ENCODE results near the gene RAB3IL1.

Gene RAB3IL1

DNA sequence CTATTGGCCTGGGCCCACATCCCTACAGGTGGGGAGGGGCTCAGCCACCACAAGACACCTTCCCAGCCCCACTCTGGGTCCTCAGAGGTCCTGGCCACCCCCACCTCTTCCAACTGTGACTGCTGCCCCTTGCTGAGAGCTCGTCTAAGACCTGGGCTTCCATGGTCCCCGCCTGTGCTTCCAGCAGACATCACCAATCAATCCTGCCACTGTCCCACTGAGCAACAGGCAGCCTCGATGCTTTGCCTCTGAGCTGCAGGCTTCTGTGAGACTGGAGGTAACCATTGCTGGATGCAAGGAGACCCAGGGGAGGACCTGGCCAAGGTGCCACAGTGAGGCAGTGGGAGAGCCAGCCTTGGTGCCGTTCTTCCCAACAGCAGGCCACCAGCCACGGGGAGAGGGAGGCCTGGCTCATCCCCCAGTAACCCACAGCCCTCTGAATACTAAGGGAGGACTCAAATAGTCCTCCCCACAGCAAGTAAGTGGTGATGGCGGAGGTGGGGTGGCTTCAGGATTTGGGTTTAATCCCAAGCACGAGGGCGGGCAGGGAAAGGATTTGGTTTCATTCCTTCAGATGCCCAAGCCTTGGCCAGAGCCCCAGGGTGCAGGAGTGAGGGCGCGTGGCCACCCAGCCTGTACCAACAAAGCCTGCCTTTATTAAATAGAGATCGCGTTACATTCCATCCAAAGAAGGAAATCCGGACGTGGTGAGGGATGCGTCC, 20.5 kb downstream of the RAB3IL1 start:
- H3K9me3 ChIP-seq (ENCODE audit: control insufficient read depth, insufficient read depth, low read length) = no peaks in the 10 kb centered on the region
- no peaks in the 10 kb centered on the region for H3K36me3 ChIP-seq (ENCODE audit: insufficient read depth, low read length)
- H3K4me1 ChIP-seq (ENCODE audit: insufficient read depth, low read length) = no peaks in the 10 kb centered on the region; the same call in 1 of the 2 replicates
- no peak overlapping the region for H3K9ac ChIP-seq (ENCODE audit: low read depth, low read length)

DNA sequence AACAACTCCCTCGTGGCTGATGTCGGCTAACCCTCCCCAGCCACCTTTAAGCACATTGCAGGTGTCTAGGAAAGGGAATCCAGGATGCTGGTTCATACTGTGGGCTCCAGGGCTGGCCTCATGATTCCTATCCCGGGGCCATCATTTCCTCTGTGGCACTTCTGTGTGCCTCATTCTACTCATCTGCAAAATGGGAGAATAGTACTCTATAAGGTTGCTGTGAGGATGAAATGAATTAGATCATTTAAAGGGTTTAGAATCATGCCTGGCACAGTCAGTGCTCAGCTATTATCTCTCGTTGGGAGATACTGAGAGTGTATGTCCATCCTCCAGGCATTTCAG, 21.7 kb downstream of the RAB3IL1 start:
- Histone ChIP-seq H3K36me3 (ENCODE audit: insufficient read depth, low read length) (no peaks in the 10 kb centered on the region), H3K9ac (ENCODE audit: low read depth, low read length) (no peak overlapping the region), H3K4me1 (ENCODE audit: insufficient read depth, low read length) (no peaks in the 10 kb centered on the region; the same call in 1 of the 2 replicates), H3K9me3 (ENCODE audit: control insufficient read depth, insufficient read depth, low read length) (no peaks in the 10 kb centered on the region)

DNA sequence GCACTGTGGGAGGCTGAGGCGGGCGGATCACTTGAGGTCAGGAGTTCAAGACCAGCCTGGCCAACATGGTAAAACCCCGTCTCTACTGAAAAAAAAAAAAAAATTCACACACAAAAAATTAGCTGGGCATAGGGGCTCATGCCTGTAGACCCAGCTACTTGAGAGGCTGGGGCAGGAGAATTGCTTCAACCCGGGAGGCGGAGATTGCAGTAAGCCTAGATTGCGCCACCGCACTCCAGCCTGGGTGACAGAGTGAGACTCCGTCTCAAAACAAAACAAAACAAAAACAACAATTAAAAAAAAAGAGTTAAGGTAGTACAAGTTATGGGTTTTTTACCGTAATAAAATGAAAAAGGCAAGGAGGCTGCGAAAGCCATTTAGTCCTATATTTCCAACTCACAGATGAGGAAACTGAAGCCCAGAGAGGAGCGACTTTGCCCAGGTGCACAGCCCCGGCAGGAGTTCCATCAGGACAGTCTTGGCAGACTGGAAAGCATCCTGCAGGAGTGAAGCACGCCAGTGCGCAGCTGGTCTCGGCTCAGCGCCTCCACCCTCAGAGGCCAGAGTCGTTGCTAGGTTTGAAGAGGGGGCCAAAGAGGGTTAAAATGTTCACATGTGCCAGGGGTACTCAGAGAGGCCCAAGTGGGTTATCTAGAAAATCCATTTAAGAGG, 22.2 kb downstream of the RAB3IL1 start:
- no peak overlapping the region for H3K9ac ChIP-seq (ENCODE audit: low read depth, low read length)
- H3K36me3 ChIP-seq (ENCODE audit: insufficient read depth, low read length) = no peaks in the 10 kb centered on the region
- peaks cover 3% of the 10 kb centered on the region; the same call in 1 of the 2 replicates for H3K4me1 ChIP-seq (ENCODE audit: insufficient read depth, low read length)
- H3K9me3 ChIP-seq (ENCODE audit: control insufficient read depth, insufficient read depth, low read length) = no peaks in the 10 kb centered on the region

DNA sequence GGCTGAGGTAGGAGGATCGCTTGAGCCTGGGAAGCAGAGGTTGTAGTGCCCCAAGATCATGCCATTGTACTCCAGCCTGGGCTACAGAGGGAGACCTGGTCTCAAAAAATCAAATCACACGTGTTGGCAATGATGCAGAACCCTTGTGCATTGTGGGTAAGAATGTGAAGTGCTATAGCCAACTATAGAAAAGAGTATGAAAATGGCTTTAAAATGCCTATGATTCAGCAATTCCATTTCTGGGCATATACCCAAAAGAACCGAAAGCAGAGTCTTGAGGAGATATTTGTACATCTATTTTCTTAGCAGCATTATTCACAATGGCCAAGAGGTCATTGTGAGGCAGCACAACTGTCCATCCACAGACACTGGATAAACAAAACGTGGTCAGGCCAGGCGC, 23.4 kb downstream of the RAB3IL1 start:
- Histone ChIP-seq H3K36me3 (ENCODE audit: insufficient read depth, low read length) (no peaks in the 10 kb centered on the region), H3K9ac (ENCODE audit: low read depth, low read length) (no peak overlapping the region), H3K9me3 (ENCODE audit: control insufficient read depth, insufficient read depth, low read length) (no peaks in the 10 kb centered on the region), H3K4me1 (ENCODE audit: insufficient read depth, low read length) (peaks cover 7% of the 10 kb centered on the region; the same call in 1 of the 2 replicates)

DNA sequence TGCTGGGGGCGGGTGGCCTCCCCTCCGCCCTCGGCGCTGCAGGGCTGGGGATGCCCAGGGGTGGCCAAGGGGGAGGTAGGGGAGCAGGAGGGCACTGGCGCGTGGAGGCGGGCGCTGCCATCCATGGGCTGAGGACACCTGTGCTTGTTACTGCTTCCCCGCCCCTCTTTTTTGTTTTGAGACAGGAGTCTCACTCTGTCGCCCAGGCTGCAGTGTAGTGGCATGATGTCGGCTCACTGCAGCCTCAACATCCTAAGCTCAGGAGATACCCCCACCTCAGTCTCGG, 25.3 kb downstream of the RAB3IL1 start:
- Histone ChIP-seq H3K4me1 (ENCODE audit: insufficient read depth, low read length) (peaks cover 7% of the 10 kb centered on the region; the same call in 1 of the 2 replicates), H3K9ac (ENCODE audit: low read depth, low read length) (peak overlapping the region; percentile 73; the same call in 1 of the 2 replicates)

GRCh38 chr11:61891331-61892084, 25.9 kb downstream of the RAB3IL1 start, which contains the start of gene FADS3:
FADS3 (minus strand) TSS chr11:61891545; CDS start chr11:61891381, 164 bp downstream.
- 0 out of 2 replicates have a peak, but pooled peaks cover 2% of the 10 kb centered on the region for H3K9me3 ChIP-seq (ENCODE audit: control insufficient read depth, insufficient read depth, low read length)
- peaks cover 7% of the 10 kb centered on the region; the same call in 1 of the 2 replicates for H3K4me1 ChIP-seq (ENCODE audit: insufficient read depth, low read length)

More for the DNA sequence above, 25.3 kb downstream of the RAB3IL1 start:
- Histone ChIP-seq H3K36me3 (ENCODE audit: insufficient read depth, low read length) (no peaks in the 10 kb centered on the region), H3K9me3 (ENCODE audit: control insufficient read depth, insufficient read depth, low read length) (no peaks in the 10 kb centered on the region)

GRCh38 chr11:61890529-61891330, 26.6 kb downstream of the RAB3IL1 start:
- Histone ChIP-seq H3K9me3 (ENCODE audit: control insufficient read depth, insufficient read depth, low read length) (0 out of 2 replicates have a peak, but pooled peaks cover 2% of the 10 kb centered on the region), H3K36me3 (ENCODE audit: insufficient read depth, low read length) (no peaks in the 10 kb centered on the region), H3K9ac (ENCODE audit: low read depth, low read length) (peak overlapping the region; percentile 79), H3K4me1 (ENCODE audit: insufficient read depth, low read length) (peaks cover 7% of the 10 kb centered on the region; the same call in 1 of the 2 replicates)

More at GRCh38 chr11:61891331-61892084, 25.9 kb downstream of the RAB3IL1 start, which contains the start of gene FADS3:
- Histone ChIP-seq H3K36me3 (ENCODE audit: insufficient read depth, low read length) (no peaks in the 10 kb centered on the region), H3K9ac (ENCODE audit: low read depth, low read length) (peak within 1 kb of the TSS; percentile 79)

- H3K4me1 ChIP-seq (ENCODE audit: insufficient read depth, low read length) = peaks cover 7% of the 10 kb centered on the region; the same call in 1 of the 2 replicates
- H3K9me3 ChIP-seq (ENCODE audit: control insufficient read depth, insufficient read depth, low read length) = 0 out of 2 replicates have a peak, but pooled peaks cover 2% of the 10 kb centered on the region
- no peaks in the 10 kb centered on the region for H3K36me3 ChIP-seq (ENCODE audit: insufficient read depth, low read length)
- H3K9ac ChIP-seq (ENCODE audit: low read depth, low read length) = peak overlapping the region; percentile 79; the same call in 1 of the 2 replicates
Measured at GRCh38 chr11:61889831-61890230, 27.5 kb downstream of the RAB3IL1 start.

GRCh38 chr11:61888590-61888989, 28.8 kb downstream of the RAB3IL1 start:
- H3K4me1 ChIP-seq (ENCODE audit: insufficient read depth, low read length) = peaks cover 7% of the 10 kb centered on the region; the same call in 1 of the 2 replicates
- H3K36me3 ChIP-seq (ENCODE audit: insufficient read depth, low read length) = no peaks in the 10 kb centered on the region
- no peak overlapping the region for H3K9ac ChIP-seq (ENCODE audit: low read depth, low read length)
- 0 out of 2 replicates have a peak, but pooled peaks cover 2% of the 10 kb centered on the region for H3K9me3 ChIP-seq (ENCODE audit: control insufficient read depth, insufficient read depth, low read length)

- Histone ChIP-seq H3K4me1 (ENCODE audit: insufficient read depth, low read length) (peaks cover 7% of the 10 kb centered on the region; the same call in 1 of the 2 replicates), H3K36me3 (ENCODE audit: insufficient read depth, low read length) (no peaks in the 10 kb centered on the region), H3K9ac (ENCODE audit: low read depth, low read length) (no peak overlapping the region), H3K9me3 (ENCODE audit: control insufficient read depth, insufficient read depth, low read length) (0 out of 2 replicates have a peak, but pooled peaks cover 2% of the 10 kb centered on the region)
Measured at GRCh38 chr11:61887839-61888494, 29.4 kb downstream of the RAB3IL1 start.

- peaks cover 9% of the 10 kb centered on the region; the same call in 1 of the 2 replicates for H3K4me1 ChIP-seq (ENCODE audit: insufficient read depth, low read length)
- H3K9me3 ChIP-seq (ENCODE audit: control insufficient read depth, insufficient read depth, low read length) = 0 out of 2 replicates have a peak, but pooled peaks cover 2% of the 10 kb centered on the region
- no peak overlapping the region for H3K9ac ChIP-seq (ENCODE audit: low read depth, low read length)
- H3K36me3 ChIP-seq (ENCODE audit: insufficient read depth, low read length) = no peaks in the 10 kb centered on the region
Measured at GRCh38 chr11:61886643-61887042, 30.7 kb downstream of the RAB3IL1 start.

DNA sequence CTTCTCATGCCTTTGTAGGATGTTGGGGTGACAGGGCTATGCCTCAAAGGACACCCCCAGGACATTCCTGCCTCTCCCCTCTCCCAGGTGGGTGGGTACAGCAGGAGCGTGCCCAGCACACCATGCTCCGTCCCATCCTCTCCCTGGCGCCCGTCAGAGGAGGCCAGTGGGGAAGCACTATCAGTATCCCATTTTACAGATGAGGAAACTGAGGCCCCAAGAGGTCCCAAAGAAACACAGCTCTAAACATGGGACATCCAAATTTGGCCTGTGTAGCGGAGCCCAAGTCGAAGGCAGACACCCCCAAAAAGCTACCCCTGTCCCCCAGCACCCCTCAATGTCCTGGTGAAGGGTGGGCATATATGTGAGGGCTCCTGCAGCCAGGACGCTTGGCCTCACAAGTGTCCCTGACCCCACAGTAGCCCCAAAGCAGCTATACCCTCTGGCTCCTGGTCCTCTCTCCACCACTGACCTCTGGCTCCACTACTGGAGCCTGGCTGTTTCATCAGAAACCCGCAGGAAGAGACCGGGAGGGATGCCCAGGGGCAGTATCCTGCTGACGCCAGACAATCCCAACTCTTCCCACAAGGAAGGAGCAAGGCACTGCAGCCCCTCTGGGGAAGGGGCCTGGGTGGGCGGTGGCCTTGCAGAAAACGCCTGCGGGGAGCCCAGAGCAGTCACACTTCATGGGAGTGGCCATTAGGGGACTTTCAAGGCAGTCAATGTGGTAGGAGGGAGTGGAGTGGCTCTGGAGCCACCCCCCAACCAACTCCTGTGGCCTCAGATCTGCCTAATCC, 31.4 kb downstream of the RAB3IL1 start:
- H3K4me1 ChIP-seq (ENCODE audit: insufficient read depth, low read length) = peaks cover 14% of the 10 kb centered on the region
- H3K36me3 ChIP-seq (ENCODE audit: insufficient read depth, low read length) = no peaks in the 10 kb centered on the region
- no peak overlapping the region for H3K9ac ChIP-seq (ENCODE audit: low read depth, low read length)
- H3K9me3 ChIP-seq (ENCODE audit: control insufficient read depth, insufficient read depth, low read length) = 0 out of 2 replicates have a peak, but pooled peaks cover 2% of the 10 kb centered on the region

All from ES-I3 (cell line).